Smooth muscle cell (in vitro differentiated cells): ENCODE measurements around the gene OSBPL5. TPM values are rescaled to one million over a fixed set of nuclear protein-coding genes. Genes with fewer than 3 reads are reported as not detected.

Source experiments
- DNase-seq: peaks from one replicate; lab custom pipeline; 2025; ENCODE audit not compliant: unreplicated experiment; lab: John Stamatoyannopoulos, UW
- H2AFZ ChIP-seq: fragments of 200-600 bp; sonication (generic); 2 replicates; pipeline ENCODE4 v1.6.0; 2016; ENCODE audit warnings: antibody characterized with exemption, low read depth, mild to moderate bottlenecking
- H3F3A ChIP-seq: fragments of 200-600 bp; sonication (generic); 2 replicates; pipeline ENCODE4 v1.6.0; 2017; ENCODE audit warnings: antibody characterized with exemption, low read depth
- H3K27ac ChIP-seq: fragments of 200-600 bp; sonication (generic); 2 replicates; pipeline ENCODE4 v1.5.1; 2016; ENCODE audit warnings: low read depth, mild to moderate bottlenecking
- H3K27me3 ChIP-seq: fragments of 200-600 bp; sonication (generic); 2 replicates; pipeline ENCODE4 v1.6.1; 2016; ENCODE audit warnings: low read depth, mild to moderate bottlenecking
- H3K36me3 ChIP-seq: fragments of 200-600 bp; sonication (generic); 2 replicates; pipeline ENCODE4 v1.5.1; 2016; ENCODE audit warnings: low read depth
- H3K4me1 ChIP-seq: fragments of 200-600 bp; sonication (generic); 2 replicates; pipeline ENCODE4 v1.5.1; 2016; ENCODE audit warnings: low read depth
- H3K4me2 ChIP-seq: fragments of 200-600 bp; sonication (generic); 2 replicates; pipeline ENCODE4 v1.6.0; 2016; ENCODE audit warnings: mild to moderate bottlenecking
- H3K4me3 ChIP-seq: fragments of 200-600 bp; sonication (generic); 2 replicates; pipeline ENCODE4 v1.5.1; 2016; ENCODE audit warnings: mild to moderate bottlenecking
- H3K79me2 ChIP-seq: fragments of 200-600 bp; sonication (generic); 2 replicates; pipeline ENCODE4 v1.6.0; 2016; ENCODE audit warnings: low read depth, mild to moderate bottlenecking
- H3K9ac ChIP-seq: fragments of 200-600 bp; sonication (generic); 2 replicates; pipeline ENCODE4 v1.6.0; 2016; ENCODE audit warnings: low read depth
- H3K9me3 ChIP-seq: fragments of 200-600 bp; sonication (generic); replicated peaks from 2 replicates; pipeline ENCODE4 v1.5.1; 2016; ENCODE audit warnings: low read depth
- H4K20me1 ChIP-seq: fragments of 200-600 bp; sonication (generic); 2 replicates; pipeline ENCODE4 v1.6.0; 2016; ENCODE audit warnings: low read depth
- WGBS: methylation state at CpG from one replicate; pipeline ENCODE4 v1.1.7; 2016; ENCODE audit warnings: low lambda C conversion rate; 5-methylcytosine and 5-hydroxymethylcytosine counted together
- polyA plus RNA-seq: library from polyadenylated mRNA; unstranded; fragments of >200 nt; fragmentation: Nextera tagmentation; extraction: Ambion mirVana; gene quantifications from 2 replicates; pipeline ENCODE4 v1.2.1, GENCODE V29; 2016
- total RNA-seq: library from RNA; depleted of rRNA; stranded (reverse); fragments of >200 nt; gene quantifications from 2 replicates; pipeline ENCODE4 v1.2.3, GENCODE V29; 2014
- TF ChIP-seq, protein P1 (sequence below): fragments of 200-600 bp; sonication (generic); IDR thresholded peaks from 2 replicates; pipeline ENCODE4 v1.5.1; 2017; ENCODE audit warnings: borderline replicate concordance, mild to moderate bottlenecking, antibody characterized with exemption; ENCODE audit not compliant: insufficient read depth, poor library complexity, severe bottlenecking

The OSBPL5 gene
- total and polyA plus RNA-seq, 2 experiments from 2014 or later: 27.3 to 43.4 TPM

DNA sequence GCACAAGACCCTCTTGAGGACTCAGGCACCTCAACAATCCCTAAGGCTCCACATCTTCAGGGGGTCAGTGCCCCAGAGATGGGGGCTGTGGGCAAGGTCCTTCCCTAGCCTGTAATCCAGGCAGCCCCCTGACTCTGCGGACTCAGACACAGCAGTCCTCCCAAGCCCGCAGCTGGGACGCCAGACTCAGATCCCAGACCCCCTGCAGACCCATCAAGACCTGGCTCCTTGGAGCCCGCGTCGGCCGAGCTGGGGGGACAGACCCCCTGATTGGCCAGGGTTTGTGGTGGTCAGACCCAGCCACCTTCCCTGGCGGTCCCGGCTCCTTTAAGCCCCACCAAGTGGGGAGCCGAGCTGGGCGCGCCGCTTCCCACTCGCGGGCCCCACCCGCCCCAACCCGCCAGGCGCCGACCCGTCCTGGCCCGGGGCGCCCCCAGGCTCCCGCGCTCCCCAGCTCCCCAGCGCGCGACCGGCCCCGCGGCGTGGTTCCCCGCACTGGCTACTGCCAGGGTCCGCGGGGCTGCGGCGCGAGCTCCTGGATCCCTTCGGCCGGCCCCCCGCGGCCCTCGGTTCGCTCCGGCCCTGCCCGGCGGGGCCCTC, 458 bp downstream of the OSBPL5 start:
- no peaks in the 10 kb centered on the region for H3K27me3 ChIP-seq
- H3K9ac ChIP-seq: peak overlapping the region; percentile 71
- H3K4me1 ChIP-seq: peaks cover 37% of the 10 kb centered on the region
- no peaks in the 10 kb centered on the region for H3F3A ChIP-seq
- H2AFZ ChIP-seq: no peak overlapping the region
- TF ChIP-seq, protein P1, sequence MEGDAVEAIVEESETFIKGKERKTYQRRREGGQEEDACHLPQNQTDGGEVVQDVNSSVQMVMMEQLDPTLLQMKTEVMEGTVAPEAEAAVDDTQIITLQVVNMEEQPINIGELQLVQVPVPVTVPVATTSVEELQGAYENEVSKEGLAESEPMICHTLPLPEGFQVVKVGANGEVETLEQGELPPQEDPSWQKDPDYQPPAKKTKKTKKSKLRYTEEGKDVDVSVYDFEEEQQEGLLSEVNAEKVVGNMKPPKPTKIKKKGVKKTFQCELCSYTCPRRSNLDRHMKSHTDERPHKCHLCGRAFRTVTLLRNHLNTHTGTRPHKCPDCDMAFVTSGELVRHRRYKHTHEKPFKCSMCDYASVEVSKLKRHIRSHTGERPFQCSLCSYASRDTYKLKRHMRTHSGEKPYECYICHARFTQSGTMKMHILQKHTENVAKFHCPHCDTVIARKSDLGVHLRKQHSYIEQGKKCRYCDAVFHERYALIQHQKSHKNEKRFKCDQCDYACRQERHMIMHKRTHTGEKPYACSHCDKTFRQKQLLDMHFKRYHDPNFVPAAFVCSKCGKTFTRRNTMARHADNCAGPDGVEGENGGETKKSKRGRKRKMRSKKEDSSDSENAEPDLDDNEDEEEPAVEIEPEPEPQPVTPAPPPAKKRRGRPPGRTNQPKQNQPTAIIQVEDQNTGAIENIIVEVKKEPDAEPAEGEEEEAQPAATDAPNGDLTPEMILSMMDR: no peak
- DNase-seq: no peak
- no peaks in the 10 kb centered on the region for H3K9me3 ChIP-seq
- peaks cover 46% of the 10 kb centered on the region for H4K20me1 ChIP-seq
- 1% methylated on average over 18 of the region's 46 CpGs for WGBS
- no peaks in the 10 kb centered on the region for H3K36me3 ChIP-seq
- peaks cover 43% of the 10 kb centered on the region for H3K79me2 ChIP-seq
- H3K4me3 ChIP-seq: peak overlapping the region; percentile 83
- H3K27ac ChIP-seq: no peak overlapping the region
- H3K4me2 ChIP-seq: peak overlapping the region; percentile 100

DNA sequence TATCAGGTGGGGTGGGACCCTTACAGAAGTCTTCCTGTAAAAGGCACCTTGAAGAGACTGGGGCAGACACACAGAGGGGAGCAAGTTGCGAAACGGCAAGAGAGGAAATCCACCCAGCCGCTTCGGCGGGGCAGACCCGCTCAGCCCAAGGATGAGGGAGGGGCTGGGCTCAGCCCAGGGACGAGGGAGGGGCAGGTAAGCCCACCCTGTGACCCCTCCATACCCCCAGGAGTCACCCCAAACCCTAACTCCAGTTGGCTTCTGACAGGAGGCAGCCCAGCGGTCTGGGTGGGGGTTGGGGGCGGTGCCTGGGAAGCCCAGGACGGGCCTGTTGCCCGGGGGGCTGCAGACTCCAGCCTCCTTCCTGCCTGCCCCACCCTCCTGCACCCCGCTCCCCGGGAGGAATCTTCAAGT, 965 bp downstream of the OSBPL5 start:
- no peak for DNase-seq
- 6% methylated on average over 12 of the region's 13 CpGs for whole genome bisulfite sequencing
- H3K4me3 ChIP-seq: peak overlapping the region; percentile 83
- no peaks in the 10 kb centered on the region for H3K27me3 ChIP-seq
- peaks cover 48% of the 10 kb centered on the region for H3K79me2 ChIP-seq
- no peak overlapping the region for H2AFZ ChIP-seq
- H4K20me1 ChIP-seq: peaks cover 51% of the 10 kb centered on the region
- no peaks in the 10 kb centered on the region for H3K9me3 ChIP-seq
- H3K4me1 ChIP-seq: peaks cover 35% of the 10 kb centered on the region
- peak overlapping the region; percentile 100 for H3K4me2 ChIP-seq
- TF ChIP-seq, protein P1: no peak
- H3K36me3 ChIP-seq: no peaks in the 10 kb centered on the region
- no peaks in the 10 kb centered on the region for H3F3A ChIP-seq
- H3K9ac ChIP-seq: peak overlapping the region; percentile 71
- no peak overlapping the region for H3K27ac ChIP-seq

DNA sequence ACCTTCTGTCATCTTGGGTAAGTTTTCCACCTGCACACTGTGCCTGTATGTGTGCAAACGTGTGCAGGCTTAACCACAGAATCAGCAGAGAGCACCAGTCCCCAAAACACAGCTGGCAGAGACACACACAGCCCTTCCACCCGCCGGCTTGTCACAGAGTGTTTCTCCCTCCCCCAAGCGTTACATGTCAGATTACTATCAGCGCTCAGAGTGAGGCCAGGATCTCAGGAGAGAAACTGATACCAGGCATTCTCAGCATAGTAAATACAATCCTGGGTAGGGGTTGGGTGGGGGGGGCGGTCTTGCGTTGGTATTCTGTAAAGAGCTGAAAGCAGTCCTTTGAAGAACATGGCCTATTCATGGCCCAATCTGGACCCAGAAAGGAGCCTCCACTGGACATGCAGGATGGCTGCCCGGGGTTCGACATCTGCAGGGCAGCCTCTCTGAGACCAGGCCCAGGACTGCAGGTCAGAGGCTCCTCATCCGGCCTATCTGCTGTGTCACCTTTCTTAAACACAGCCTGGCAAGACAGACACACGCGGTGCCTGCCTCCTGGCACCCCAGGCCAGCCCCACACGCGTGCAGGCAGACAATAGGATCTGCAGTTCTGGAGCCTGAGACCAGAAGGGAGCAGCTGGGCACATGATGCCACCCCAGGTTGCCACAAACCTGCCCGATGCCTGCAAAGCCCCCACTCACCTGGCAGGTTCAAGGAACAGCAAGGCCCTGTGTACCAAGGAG, 1.7 kb downstream of the OSBPL5 start:
- H3K27me3 ChIP-seq: no peaks in the 10 kb centered on the region
- no peak for DNase-seq
- H3F3A ChIP-seq: no peaks in the 10 kb centered on the region
- WGBS: 38% methylated on average over 15 of the region's 15 CpGs
- no peak overlapping the region for H2AFZ ChIP-seq
- H3K4me2 ChIP-seq: peak overlapping the region; percentile 100
- peaks cover 35% of the 10 kb centered on the region for H3K4me1 ChIP-seq
- no peaks in the 10 kb centered on the region for H3K36me3 ChIP-seq
- peaks cover 59% of the 10 kb centered on the region for H4K20me1 ChIP-seq
- no peak overlapping the region for H3K27ac ChIP-seq
- no peaks in the 10 kb centered on the region for H3K9me3 ChIP-seq
- peaks cover 55% of the 10 kb centered on the region for H3K79me2 ChIP-seq
- no peak overlapping the region for H3K9ac ChIP-seq
- peak overlapping the region; percentile 83 for H3K4me3 ChIP-seq
- TF ChIP-seq, protein P1: no peak
